ENCODE data around the gene LTBP1.
"Not testable (repeated sequence)": the region's sequence is repeated elsewhere in the genome, so short reads cannot be mapped to it uniquely, and the experiment has no call there.

- not testable (repeated sequence) for TF ChIP-seq CTCF (IDR thresholded peaks at IDR 0.05; ENCODE audit: insufficient read depth, low read length); GABPA (IDR thresholded peaks at IDR 0.05; ENCODE audit: low read depth); SPI1 (IDR thresholded peaks at IDR 0.05; ENCODE audit: borderline replicate concordance, low read depth); POLR2AphosphoS5 (IDR thresholded peaks at IDR 0.05; ENCODE audit: low read depth)
Measured at GRCh38 chr2:33170251-33170650, 223.5 kb downstream of the LTBP1 start.

Data from HL-60 (cell line).